HUES6 (cell line): Measurements from ENCODE around the gene NCOA1.
A peak's percentile ranks its signal among the peaks of the same experiment; 100 is the strongest.

Experiments used
- H3K27ac ChIP-seq: 2 replicates; pipeline ENCODE4 v1.7.0; 2013; ENCODE audit warnings: low read depth, mild to moderate bottlenecking, low read length, inconsistent platforms
- H3K27me3 ChIP-seq: 2 replicates; pipeline ENCODE4 v1.6.1; 2013; ENCODE audit warnings: low read length; ENCODE audit not compliant: control insufficient read depth, insufficient read depth
- H3K36me3 ChIP-seq: 2 replicates; pipeline ENCODE4 v1.6.1; 2013; ENCODE audit warnings: low read length; ENCODE audit not compliant: control insufficient read depth, insufficient read depth
- H3K4me1 ChIP-seq: 2 replicates; pipeline ENCODE4 v1.6.1; 2013; ENCODE audit warnings: low read length; ENCODE audit not compliant: control insufficient read depth, insufficient read depth
- H3K4me3 ChIP-seq: 2 replicates; pipeline ENCODE4 v1.5.1; 2013; ENCODE audit warnings: low read depth, low read length
- H3K9ac ChIP-seq: one replicate; pipeline ENCODE4 v1.6.1; 2013; ENCODE audit warnings: mild to moderate bottlenecking, low read length
- H3K9me3 ChIP-seq: 2 replicates; pipeline ENCODE4 v1.6.1; 2013; ENCODE audit warnings: low read depth, low read length; ENCODE audit not compliant: control insufficient read depth, insufficient read depth

Gene NCOA1

GRCh38 chr2:24611631-24612030, 120.6 kb downstream of the NCOA1 start:
- Histone ChIP-seq H3K36me3 (no peaks in the 10 kb centered on the region), H3K27me3 (no peaks in the 10 kb centered on the region), H3K4me3 (no peak overlapping the region), H3K4me1 (peaks cover 21% of the 10 kb centered on the region), H3K27ac (peak overlapping the region; percentile 14; the same call in 1 of the 2 replicates), H3K9me3 (no peaks in the 10 kb centered on the region), H3K9ac (no peak overlapping the region)

- no peaks in the 10 kb centered on the region for H3K27me3 ChIP-seq
- H3K4me3 ChIP-seq: no peak overlapping the region
- no peaks in the 10 kb centered on the region for H3K9me3 ChIP-seq
- peaks cover 21% of the 10 kb centered on the region for H3K4me1 ChIP-seq
- H3K36me3 ChIP-seq: no peaks in the 10 kb centered on the region
- H3K9ac ChIP-seq: no peak overlapping the region
- peak overlapping the region; percentile 49; the same call in 1 of the 2 replicates for H3K27ac ChIP-seq
Observed at GRCh38 chr2:24613154-24613814, 122.2 kb downstream of the NCOA1 start.

GRCh38 chr2:24616616-24617015, 125.6 kb downstream of the NCOA1 start:
- Histone ChIP-seq H3K9ac (no peak overlapping the region), H3K27me3 (no peaks in the 10 kb centered on the region), H3K4me3 (no peak overlapping the region), H3K36me3 (no peaks in the 10 kb centered on the region), H3K27ac (no peak overlapping the region), H3K9me3 (no peaks in the 10 kb centered on the region), H3K4me1 (peaks cover 23% of the 10 kb centered on the region)

- Histone ChIP-seq H3K4me3 (no peak overlapping the region), H3K36me3 (no peaks in the 10 kb centered on the region), H3K9me3 (no peaks in the 10 kb centered on the region), H3K27ac (no peak overlapping the region), H3K9ac (no peak overlapping the region), H3K4me1 (peaks cover 16% of the 10 kb centered on the region), H3K27me3 (no peaks in the 10 kb centered on the region)
Observed at GRCh38 chr2:24617424-24617823, 126.4 kb downstream of the NCOA1 start.

- H3K4me1 ChIP-seq: peaks cover 12% of the 10 kb centered on the region
- no peaks in the 10 kb centered on the region for H3K36me3 ChIP-seq
- H3K27me3 ChIP-seq: no peaks in the 10 kb centered on the region
- no peaks in the 10 kb centered on the region for H3K9me3 ChIP-seq
- H3K4me3 ChIP-seq: no peak overlapping the region
- H3K27ac ChIP-seq: no peak overlapping the region
- H3K9ac ChIP-seq: no peak overlapping the region
Observed at GRCh38 chr2:24618144-24618543, 127.1 kb downstream of the NCOA1 start.

- Histone ChIP-seq H3K27ac (no peak overlapping the region), H3K4me3 (no peak overlapping the region), H3K4me1 (peaks cover 7% of the 10 kb centered on the region), H3K36me3 (no peaks in the 10 kb centered on the region), H3K9ac (no peak overlapping the region), H3K9me3 (no peaks in the 10 kb centered on the region), H3K27me3 (no peaks in the 10 kb centered on the region)
Observed at GRCh38 chr2:24618680-24619079, 127.6 kb downstream of the NCOA1 start.

GRCh38 chr2:24620936-24621335, 129.9 kb downstream of the NCOA1 start:
- Histone ChIP-seq H3K27me3 (no peaks in the 10 kb centered on the region), H3K36me3 (no peaks in the 10 kb centered on the region), H3K9ac (no peak overlapping the region), H3K4me1 (peaks cover 3% of the 10 kb centered on the region), H3K4me3 (no peak overlapping the region), H3K27ac (no peak overlapping the region), H3K9me3 (no peaks in the 10 kb centered on the region)

- H3K9me3 ChIP-seq: no peaks in the 10 kb centered on the region
- H3K4me3 ChIP-seq: no peak overlapping the region
- no peaks in the 10 kb centered on the region for H3K27me3 ChIP-seq
- no peak overlapping the region for H3K27ac ChIP-seq
- H3K4me1 ChIP-seq: peaks cover 3% of the 10 kb centered on the region
- H3K9ac ChIP-seq: no peak overlapping the region
- no peaks in the 10 kb centered on the region for H3K36me3 ChIP-seq
Observed at GRCh38 chr2:24621779-24622538, 130.9 kb downstream of the NCOA1 start.

- H3K36me3 ChIP-seq: no peaks in the 10 kb centered on the region
- H3K4me3 ChIP-seq: no peak overlapping the region
- no peak overlapping the region for H3K27ac ChIP-seq
- no peak overlapping the region for H3K9ac ChIP-seq
- peaks cover 3% of the 10 kb centered on the region for H3K4me1 ChIP-seq
- no peaks in the 10 kb centered on the region for H3K27me3 ChIP-seq
- no peaks in the 10 kb centered on the region for H3K9me3 ChIP-seq
Observed at GRCh38 chr2:24623535-24623934, 132.5 kb downstream of the NCOA1 start.

- no peak overlapping the region for H3K9ac ChIP-seq
- peaks cover 3% of the 10 kb centered on the region for H3K4me1 ChIP-seq
- H3K36me3 ChIP-seq: no peaks in the 10 kb centered on the region
- no peaks in the 10 kb centered on the region for H3K27me3 ChIP-seq
- no peaks in the 10 kb centered on the region for H3K9me3 ChIP-seq
- H3K4me3 ChIP-seq: no peak overlapping the region
- no peak overlapping the region for H3K27ac ChIP-seq
Observed at GRCh38 chr2:24625728-24626127, 134.7 kb downstream of the NCOA1 start.

GRCh38 chr2:24626131-24626530, 135.1 kb downstream of the NCOA1 start:
- H3K4me3 ChIP-seq: no peak overlapping the region
- H3K27ac ChIP-seq: no peak overlapping the region
- H3K27me3 ChIP-seq: no peaks in the 10 kb centered on the region
- H3K36me3 ChIP-seq: no peaks in the 10 kb centered on the region
- peaks cover under 1% of the 10 kb centered on the region; the same call in 1 of the 2 replicates for H3K4me1 ChIP-seq
- no peak overlapping the region for H3K9ac ChIP-seq
- no peaks in the 10 kb centered on the region for H3K9me3 ChIP-seq
